ENCODE results near the gene TCHP.
"Not testable (repeated sequence)": the region's sequence is repeated elsewhere in the genome, so short reads cannot be mapped to it uniquely, and the experiment has no call there.

DNA sequence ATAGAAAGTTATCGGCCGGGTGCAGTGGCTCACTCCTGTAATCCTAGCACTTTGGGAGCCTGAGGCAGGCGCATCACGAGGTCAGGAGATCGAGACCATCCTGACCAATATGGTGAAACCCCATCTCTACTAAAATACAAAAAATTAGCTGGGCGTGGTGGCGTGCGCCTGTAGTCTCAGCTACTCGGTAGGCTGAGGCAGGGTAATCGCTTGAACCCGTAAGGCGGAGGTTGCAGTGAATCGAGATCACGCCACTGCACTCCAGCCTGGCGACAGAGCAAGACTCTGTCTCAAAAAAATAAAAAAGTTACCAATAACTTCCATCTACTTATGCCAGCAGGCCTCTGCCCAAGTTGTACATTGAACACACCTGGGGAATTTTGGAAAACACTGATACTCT is 729 bp upstream of the TCHP start:
- TF ChIP-seq, protein P1, sequence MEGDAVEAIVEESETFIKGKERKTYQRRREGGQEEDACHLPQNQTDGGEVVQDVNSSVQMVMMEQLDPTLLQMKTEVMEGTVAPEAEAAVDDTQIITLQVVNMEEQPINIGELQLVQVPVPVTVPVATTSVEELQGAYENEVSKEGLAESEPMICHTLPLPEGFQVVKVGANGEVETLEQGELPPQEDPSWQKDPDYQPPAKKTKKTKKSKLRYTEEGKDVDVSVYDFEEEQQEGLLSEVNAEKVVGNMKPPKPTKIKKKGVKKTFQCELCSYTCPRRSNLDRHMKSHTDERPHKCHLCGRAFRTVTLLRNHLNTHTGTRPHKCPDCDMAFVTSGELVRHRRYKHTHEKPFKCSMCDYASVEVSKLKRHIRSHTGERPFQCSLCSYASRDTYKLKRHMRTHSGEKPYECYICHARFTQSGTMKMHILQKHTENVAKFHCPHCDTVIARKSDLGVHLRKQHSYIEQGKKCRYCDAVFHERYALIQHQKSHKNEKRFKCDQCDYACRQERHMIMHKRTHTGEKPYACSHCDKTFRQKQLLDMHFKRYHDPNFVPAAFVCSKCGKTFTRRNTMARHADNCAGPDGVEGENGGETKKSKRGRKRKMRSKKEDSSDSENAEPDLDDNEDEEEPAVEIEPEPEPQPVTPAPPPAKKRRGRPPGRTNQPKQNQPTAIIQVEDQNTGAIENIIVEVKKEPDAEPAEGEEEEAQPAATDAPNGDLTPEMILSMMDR (IDR thresholded peaks at IDR 0.05; ENCODE audit: insufficient read depth, low read depth, low read length): not testable (repeated sequence)
- TF ChIP-seq EZH2 (IDR thresholded peaks at IDR 0.05; ENCODE audit: insufficient read depth, low read length): not testable (repeated sequence)

Measured in astrocyte (in vitro differentiated cells and primary cell).